ENCODE measurements around the gene RGS17. TPM values are rescaled to one million over a fixed set of nuclear protein-coding genes. Genes with fewer than 3 reads are reported as not detected.
A peak's percentile ranks its signal among the peaks of the same experiment; 100 is the strongest.
"Not testable (repeated sequence)": the region's sequence is repeated elsewhere in the genome, so short reads cannot be mapped to it uniquely, and the experiment has no call there.

RGS17 gene
- total and polyA plus RNA-seq, 2 experiments from 2014 or later: 0.15 to 1.1 TPM

DNA sequence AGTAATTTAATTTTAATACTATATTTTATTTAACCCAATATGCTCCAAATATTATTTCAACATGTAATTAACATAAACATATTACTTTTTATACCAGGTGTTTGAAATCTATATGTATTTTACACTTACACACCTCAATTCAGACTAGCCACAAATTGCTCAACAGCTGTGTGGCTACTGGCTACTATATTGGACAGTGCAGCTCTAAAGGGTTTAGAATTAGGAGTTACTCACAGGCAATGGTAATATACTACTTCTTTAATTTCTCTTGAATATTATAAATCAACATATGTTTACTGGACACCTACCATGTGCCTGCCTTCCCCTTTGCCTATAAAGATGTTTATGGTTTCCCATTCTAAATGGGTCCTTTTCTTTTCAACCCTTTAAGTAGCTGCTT lies 130.8 kb downstream of the RGS17 start:
- Histone ChIP-seq H3K9me3 (ENCODE audit: low read depth) (no peaks in the 10 kb centered on the region), H3K36me3 (peaks cover 16% of the 10 kb centered on the region), H3K4me3 (no peak overlapping the region), H3K27ac (no peak overlapping the region), H3K4me1 (ENCODE audit: low read depth) (peaks cover 18% of the 10 kb centered on the region), H3K27me3 (no peaks in the 10 kb centered on the region)
- DNase-seq (ENCODE audit: low read depth in 1 of 2, low spot score in 1 of 2): no peak
- TF ChIP-seq, protein P1, sequence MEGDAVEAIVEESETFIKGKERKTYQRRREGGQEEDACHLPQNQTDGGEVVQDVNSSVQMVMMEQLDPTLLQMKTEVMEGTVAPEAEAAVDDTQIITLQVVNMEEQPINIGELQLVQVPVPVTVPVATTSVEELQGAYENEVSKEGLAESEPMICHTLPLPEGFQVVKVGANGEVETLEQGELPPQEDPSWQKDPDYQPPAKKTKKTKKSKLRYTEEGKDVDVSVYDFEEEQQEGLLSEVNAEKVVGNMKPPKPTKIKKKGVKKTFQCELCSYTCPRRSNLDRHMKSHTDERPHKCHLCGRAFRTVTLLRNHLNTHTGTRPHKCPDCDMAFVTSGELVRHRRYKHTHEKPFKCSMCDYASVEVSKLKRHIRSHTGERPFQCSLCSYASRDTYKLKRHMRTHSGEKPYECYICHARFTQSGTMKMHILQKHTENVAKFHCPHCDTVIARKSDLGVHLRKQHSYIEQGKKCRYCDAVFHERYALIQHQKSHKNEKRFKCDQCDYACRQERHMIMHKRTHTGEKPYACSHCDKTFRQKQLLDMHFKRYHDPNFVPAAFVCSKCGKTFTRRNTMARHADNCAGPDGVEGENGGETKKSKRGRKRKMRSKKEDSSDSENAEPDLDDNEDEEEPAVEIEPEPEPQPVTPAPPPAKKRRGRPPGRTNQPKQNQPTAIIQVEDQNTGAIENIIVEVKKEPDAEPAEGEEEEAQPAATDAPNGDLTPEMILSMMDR (IDR thresholded peaks at IDR 0.05; ENCODE audit: low read depth, low read length): no peak

DNA sequence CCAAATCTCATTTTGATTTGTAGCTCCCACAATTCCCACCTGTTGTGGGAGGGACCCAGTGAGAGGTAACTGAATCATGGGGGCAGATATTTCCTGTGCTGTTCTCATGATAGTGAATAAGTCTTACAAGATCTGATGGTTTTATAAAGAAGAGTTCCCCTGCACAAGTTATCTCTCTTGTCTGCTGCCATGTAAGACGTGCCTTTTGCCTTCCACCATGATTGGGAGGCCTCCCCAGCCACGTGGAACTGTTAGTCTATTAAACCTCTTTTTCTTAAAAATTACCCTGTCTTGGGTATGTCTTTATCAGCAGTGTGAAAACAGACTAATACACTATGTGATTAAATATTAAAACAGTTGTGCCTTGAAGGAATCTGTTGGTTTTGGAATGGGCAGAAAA lies 131.5 kb downstream of the RGS17 start:
- not testable (repeated sequence) for H3K9me3 ChIP-seq (ENCODE audit: low read depth); H3K27me3 ChIP-seq; H3K4me3 ChIP-seq; DNase-seq (ENCODE audit: low read depth in 1 of 2, low spot score in 1 of 2); H3K27ac ChIP-seq
- Histone ChIP-seq H3K36me3 (peaks cover 23% of the 10 kb centered on the region), H3K4me1 (ENCODE audit: low read depth) (peaks cover 18% of the 10 kb centered on the region)

DNA sequence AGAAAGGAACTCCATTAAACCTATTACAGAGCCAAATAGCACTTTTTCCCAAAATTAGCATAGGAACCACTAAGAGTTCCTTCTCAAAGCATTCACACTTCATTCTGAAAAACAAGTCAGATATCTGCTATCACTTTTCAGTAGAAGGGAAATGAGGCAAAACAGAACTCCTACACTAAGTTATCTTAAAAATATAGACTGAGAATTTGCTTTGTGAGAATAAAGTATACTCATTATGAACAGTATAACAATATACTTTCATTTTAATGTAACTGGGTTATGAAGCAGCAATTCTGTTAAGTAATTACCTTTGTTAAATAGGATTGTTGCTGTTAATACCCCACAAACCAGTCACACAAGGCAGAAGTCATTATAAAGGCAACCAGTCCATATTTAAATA lies 137.2 kb downstream of the RGS17 start:
- DNase-seq (ENCODE audit: low read depth in 1 of 2, low spot score in 1 of 2): no peak
- Histone ChIP-seq H3K36me3 (peaks cover 51% of the 10 kb centered on the region), H3K4me1 (ENCODE audit: low read depth) (no peaks in the 10 kb centered on the region), H3K9me3 (ENCODE audit: low read depth) (no peaks in the 10 kb centered on the region), H3K27me3 (no peaks in the 10 kb centered on the region), H3K27ac (no peak overlapping the region), H3K4me3 (no peak overlapping the region)
- TF ChIP-seq, protein P1 (IDR thresholded peaks at IDR 0.05; ENCODE audit: low read depth, low read length): no peak

DNA sequence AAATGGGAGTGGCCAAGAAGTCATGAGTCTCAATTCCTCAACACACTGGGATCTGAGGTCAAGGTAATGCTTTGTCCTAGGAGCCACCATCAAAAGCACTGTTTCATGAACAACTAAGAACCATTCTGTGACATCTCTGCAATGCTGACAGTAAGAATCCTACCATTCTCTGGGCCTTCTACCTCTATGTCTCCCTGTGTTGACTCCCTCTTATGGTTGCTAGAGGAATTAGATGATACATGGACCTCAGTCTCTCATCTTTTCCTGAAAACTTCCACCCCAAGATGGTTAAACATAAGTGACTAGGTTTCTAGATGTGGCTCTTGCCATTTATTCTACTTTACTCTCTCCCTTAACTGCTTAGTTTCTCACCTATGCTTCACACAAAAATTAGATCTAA lies 137.7 kb downstream of the RGS17 start:
- Histone ChIP-seq H3K4me3 (no peak overlapping the region), H3K36me3 (peaks cover 51% of the 10 kb centered on the region), H3K4me1 (ENCODE audit: low read depth) (no peaks in the 10 kb centered on the region), H3K9me3 (ENCODE audit: low read depth) (no peaks in the 10 kb centered on the region), H3K27ac (no peak overlapping the region), H3K27me3 (no peaks in the 10 kb centered on the region)
- DNase-seq (ENCODE audit: low read depth in 1 of 2, low spot score in 1 of 2): no peak
- TF ChIP-seq, protein P1 (IDR thresholded peaks at IDR 0.05; ENCODE audit: low read depth, low read length): no peak

DNA sequence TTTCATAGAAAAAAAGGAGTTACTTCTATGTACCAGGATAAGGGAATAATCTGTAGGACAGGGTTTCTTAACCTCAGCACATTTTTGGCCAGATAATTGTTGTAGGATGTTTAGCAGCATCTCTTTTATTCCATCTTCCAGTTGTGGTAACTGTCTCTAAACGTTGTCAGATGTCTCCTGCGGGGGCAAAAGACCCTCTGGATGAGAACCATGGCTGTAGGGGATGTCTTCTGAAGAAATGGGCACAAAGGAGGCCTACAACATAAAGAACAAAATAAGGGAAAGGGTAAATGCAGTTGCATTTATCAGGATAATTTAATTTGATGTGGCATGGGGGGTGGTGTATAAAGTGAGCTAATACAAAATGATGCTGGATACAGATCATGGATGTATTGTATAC lies 144.1 kb downstream of the RGS17 start:
- Histone ChIP-seq H3K9me3 (ENCODE audit: low read depth) (no peaks in the 10 kb centered on the region), H3K4me3 (no peak overlapping the region), H3K27ac (no peak overlapping the region), H3K36me3 (peaks cover 11% of the 10 kb centered on the region), H3K4me1 (ENCODE audit: low read depth) (peaks cover under 1% of the 10 kb centered on the region), H3K27me3 (no peaks in the 10 kb centered on the region)
- no peak for DNase-seq (ENCODE audit: low read depth in 1 of 2, low spot score in 1 of 2)
- TF ChIP-seq, protein P1 (IDR thresholded peaks at IDR 0.05; ENCODE audit: low read depth, low read length): no peak

DNA sequence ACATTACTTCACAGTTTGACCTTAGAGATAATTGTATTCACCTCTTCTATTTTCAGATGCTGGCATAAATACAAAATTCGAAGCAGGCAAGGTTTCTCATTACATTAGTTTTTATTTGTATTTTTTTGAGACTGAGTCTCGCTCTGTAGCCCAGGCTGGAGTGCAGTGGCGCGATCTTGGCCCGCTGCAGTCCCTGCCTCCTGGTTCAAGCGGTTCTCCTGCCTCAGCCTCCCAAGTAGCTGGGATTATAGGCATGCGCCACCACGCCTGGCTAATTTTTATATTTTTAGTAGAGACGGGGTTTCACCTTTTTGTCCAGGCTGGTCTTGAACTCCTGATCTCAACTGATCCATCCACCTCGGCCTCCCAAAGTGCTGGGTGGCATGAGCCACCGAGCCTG lies 145.8 kb downstream of the RGS17 start:
- not testable (repeated sequence) for H3K9me3 ChIP-seq (ENCODE audit: low read depth); H3K27me3 ChIP-seq; H3K36me3 ChIP-seq; H3K4me3 ChIP-seq; DNase-seq (ENCODE audit: low read depth in 1 of 2, low spot score in 1 of 2)
- Histone ChIP-seq H3K27ac (peak overlapping the region; percentile 88), H3K4me1 (ENCODE audit: low read depth) (peaks cover 15% of the 10 kb centered on the region)

DNA sequence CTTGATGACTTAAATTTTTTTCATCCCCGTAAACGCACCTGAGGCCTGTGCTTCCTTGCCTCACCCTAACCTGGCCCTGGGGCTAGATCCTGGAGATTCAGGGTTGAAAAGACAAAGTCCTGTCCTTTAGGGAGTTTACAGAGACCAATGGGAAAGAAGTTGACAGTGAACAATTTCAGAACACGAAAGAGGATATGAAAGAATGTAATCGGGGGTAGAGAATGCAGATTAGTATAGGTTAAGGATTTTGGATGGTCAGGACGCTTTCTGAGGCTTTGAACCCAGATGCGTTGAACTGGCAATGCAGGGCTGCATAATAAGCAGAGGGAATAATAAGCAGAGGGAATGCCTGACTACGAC lies 146.6 kb downstream of the RGS17 start:
- H3K27me3 ChIP-seq: no peaks in the 10 kb centered on the region
- TF ChIP-seq, protein P1 (IDR thresholded peaks at IDR 0.05; ENCODE audit: low read depth, low read length): no peak
- no peaks in the 10 kb centered on the region for H3K9me3 ChIP-seq (ENCODE audit: low read depth)
- H3K27ac ChIP-seq: peak overlapping the region; percentile 88
- H3K4me1 ChIP-seq (ENCODE audit: low read depth): peaks cover 17% of the 10 kb centered on the region
- no peak for DNase-seq (ENCODE audit: low read depth in 1 of 2, low spot score in 1 of 2)
- H3K36me3 ChIP-seq: no peaks in the 10 kb centered on the region
- H3K4me3 ChIP-seq: peak overlapping the region; percentile 88

Data from cardiac muscle cell (in vitro differentiated cells and primary cell).